Measurements from ENCODE around the gene RINL.
"Not testable (repeated sequence)": the region's sequence is repeated elsewhere in the genome, so short reads cannot be mapped to it uniquely, and the experiment has no call there.

RINL gene

GRCh38 chr19:38875656-38876395 is 2.2 kb downstream of the RINL start:
- Histone ChIP-seq H3K9me3 (ENCODE audit: insufficient read depth, low read depth, low read length) (no peaks in the 10 kb centered on the region), H3K4me2 (ENCODE audit: low read depth, low read length, poor library complexity, severe bottlenecking) (no peak overlapping the region), H3F3A (ENCODE audit: low read depth) (peaks cover 24% of the 10 kb centered on the region), H3K4me3 (ENCODE audit: low read length, poor library complexity, severe bottlenecking) (no peak overlapping the region), H3K9me2 (replicated peaks; ENCODE audit: low read depth, low read length) (no peaks in the 10 kb centered on the region), H2AFZ (ENCODE audit: low read length) (no peak overlapping the region), H4K20me1 (ENCODE audit: insufficient read depth, low read length, poor library complexity, severe bottlenecking) (no peaks in the 10 kb centered on the region), H3K4me1 (ENCODE audit: insufficient read depth, low read length, poor library complexity, severe bottlenecking) (peaks cover 35% of the 10 kb centered on the region), H3K9ac (ENCODE audit: low read depth, low read length, poor library complexity, severe bottlenecking) (no peak overlapping the region), H3K79me2 (ENCODE audit: insufficient read depth, low read length) (no peaks in the 10 kb centered on the region), H3K36me3 (ENCODE audit: insufficient read depth, low read length) (no peaks in the 10 kb centered on the region), H3K27me3 (ENCODE audit: insufficient read depth, low read length, poor library complexity, severe bottlenecking) (no peaks in the 10 kb centered on the region)
- peak; percentile 26 for TF ChIP-seq CTCF (conservative IDR thresholded peaks at IDR 0.05; ENCODE audit: low read length)
- no peak for TF ChIP-seq EZH2phosphoT487 (IDR thresholded peaks at IDR 0.05; ENCODE audit: borderline replicate concordance)

GRCh38 chr19:38873400-38873799 is 4.7 kb downstream of the RINL start:
- H3K9me2 ChIP-seq (replicated peaks; ENCODE audit: low read depth, low read length): not testable (repeated sequence)

GRCh38 chr19:38870612-38871011 is 7.5 kb downstream of the RINL start:
- no peaks in the 10 kb centered on the region for H3K36me3 ChIP-seq (ENCODE audit: insufficient read depth, low read length)
- H3K9me3 ChIP-seq (ENCODE audit: insufficient read depth, low read depth, low read length): no peaks in the 10 kb centered on the region
- H2AFZ ChIP-seq (ENCODE audit: low read length): no peak overlapping the region
- H4K20me1 ChIP-seq (ENCODE audit: insufficient read depth, low read length, poor library complexity, severe bottlenecking): no peaks in the 10 kb centered on the region
- H3K79me2 ChIP-seq (ENCODE audit: insufficient read depth, low read length): no peaks in the 10 kb centered on the region
- H3K9me2 ChIP-seq (replicated peaks; ENCODE audit: low read depth, low read length): no peaks in the 10 kb centered on the region
- H3K4me1 ChIP-seq (ENCODE audit: insufficient read depth, low read length, poor library complexity, severe bottlenecking): no peaks in the 10 kb centered on the region
- TF ChIP-seq CTCF (conservative IDR thresholded peaks at IDR 0.05; ENCODE audit: low read length): no peak
- no peak for TF ChIP-seq EZH2phosphoT487 (IDR thresholded peaks at IDR 0.05; ENCODE audit: borderline replicate concordance)
- H3K27me3 ChIP-seq (ENCODE audit: insufficient read depth, low read length, poor library complexity, severe bottlenecking): no peaks in the 10 kb centered on the region
- H3K4me2 ChIP-seq (ENCODE audit: low read depth, low read length, poor library complexity, severe bottlenecking): no peak overlapping the region
- H3F3A ChIP-seq (ENCODE audit: low read depth): 0 out of 2 replicates have a peak, but pooled peaks cover under 1% of the 10 kb centered on the region
- no peak overlapping the region for H3K9ac ChIP-seq (ENCODE audit: low read depth, low read length, poor library complexity, severe bottlenecking)
- no peak overlapping the region for H3K4me3 ChIP-seq (ENCODE audit: low read length, poor library complexity, severe bottlenecking)

More at GRCh38 chr19:38873400-38873799, 4.7 kb downstream of the RINL start:
- H3K9me3 ChIP-seq (ENCODE audit: insufficient read depth, low read depth, low read length); H3K4me2 ChIP-seq (ENCODE audit: low read depth, low read length, poor library complexity, severe bottlenecking); H3K36me3 ChIP-seq (ENCODE audit: insufficient read depth, low read length); H4K20me1 ChIP-seq (ENCODE audit: insufficient read depth, low read length, poor library complexity, severe bottlenecking); H3K4me3 ChIP-seq (ENCODE audit: low read length, poor library complexity, severe bottlenecking); H3K9ac ChIP-seq (ENCODE audit: low read depth, low read length, poor library complexity, severe bottlenecking); H3K27me3 ChIP-seq (ENCODE audit: insufficient read depth, low read length, poor library complexity, severe bottlenecking); H3K79me2 ChIP-seq (ENCODE audit: insufficient read depth, low read length); H2AFZ ChIP-seq (ENCODE audit: low read length): not testable (repeated sequence)
- H3K4me1 ChIP-seq (ENCODE audit: insufficient read depth, low read length, poor library complexity, severe bottlenecking): peaks cover 17% of the 10 kb centered on the region
- H3F3A ChIP-seq (ENCODE audit: low read depth): peaks cover 16% of the 10 kb centered on the region

Measured in Loucy (cell line).